Gastroesophageal sphincter (tissue), 4 donors: ENCODE results near the gene PHC2. TPM values are rescaled to one million over a fixed set of nuclear protein-coding genes. Genes with fewer than 3 reads are reported as not detected.
A peak's percentile ranks its signal among the peaks of the same experiment; 100 is the strongest.
"Not testable (repeated sequence)": the region's sequence is repeated elsewhere in the genome, so short reads cannot be mapped to it uniquely, and the experiment has no call there.

Source experiments
- ATAC-seq: fragments of 150-250 bp; one replicate; pipeline ENCODE4 v1.9.1; 2016; ENCODE audit warnings: mild to moderate bottlenecking, moderate library complexity
- H3K27ac ChIP-seq, 4 donors: fragments of 200-600 bp; sonication (generic) in 3 of 4; 1 replicate in 3 of 4; 2 replicates in 1 of 4; pipeline ENCODE4 v1.5.1; 2016 to 2019
- H3K27me3 ChIP-seq: fragments of 200-600 bp; sonication (generic); one replicate; pipeline ENCODE4 v1.5.1; 2019
- H3K36me3 ChIP-seq, 2 donors: fragments of 200-600 bp; sonication (generic); one replicate each; pipeline ENCODE4 v1.5.1; 2019; ENCODE audit warnings: control low read depth in 1 of 2
- H3K4me1 ChIP-seq, 3 donors: fragments of 200-600 bp; sonication (generic); 1 replicate in 2 of 3; 2 replicates in 1 of 3; pipeline ENCODE4 v1.5.1; 2016 to 2019; ENCODE audit warnings: control low read depth in 2 of 3
- H3K4me3 ChIP-seq, 2 donors: fragments of 200-600 bp; sonication (generic); one replicate each; pipeline ENCODE4 v1.5.1; 2019; ENCODE audit warnings: mild to moderate bottlenecking in 1 of 2, moderate library complexity in 1 of 2
- H3K9me3 ChIP-seq, 3 donors: fragments of 200-600 bp; sonication (generic); one replicate each; pipeline ENCODE4 v1.5.1; 2017 to 2019; ENCODE audit warnings: control low read depth in 2 of 3
- CTCF ChIP-seq, 4 experiments: fragments of 200-600 bp in 2 of 4; fragments of 450-650 bp in 2 of 4; sonication (generic) in 1 of 4; IDR thresholded peaks; one replicate each; pipeline ENCODE4 v1.5.1; 2017 to 2019; ENCODE audit warnings: antibody characterized with exemption in 4 of 4, mild to moderate bottlenecking in 2 of 4, moderate library complexity in 2 of 4
- EP300 ChIP-seq: sonication (generic); formaldehyde crosslinking; IDR thresholded peaks from one replicate; pipeline ENCODE4 v1.6.1; 2017; ENCODE audit warnings: antibody characterized with exemption, mild to moderate bottlenecking
- POLR2A ChIP-seq, 2 donors: fragments of 450-650 bp; IDR thresholded peaks; one replicate each; pipeline ENCODE4 v1.6.1; 2017; ENCODE audit warnings: antibody characterized with exemption in 2 of 2, mild to moderate bottlenecking in 2 of 2, moderate library complexity in 1 of 2
- POLR2AphosphoS5 ChIP-seq: sonication (generic); formaldehyde crosslinking; IDR thresholded peaks from one replicate; pipeline ENCODE4 v1.6.1; 2017; ENCODE audit warnings: antibody characterized with exemption
- WGBS, 2 donors: methylation state at CpG; one replicate each; pipeline ENCODE4 v1.1.5; 2018; ENCODE audit warnings: low coverage in 1 of 2; 5-methylcytosine and 5-hydroxymethylcytosine counted together
- total RNA-seq, 4 donors: library from RNA; depleted of rRNA; stranded (reverse); fragments of >200 nt; gene quantifications; one replicate each; pipeline ENCODE4 v1.1.0, GENCODE V29; 2016

Gene PHC2
- total RNA-seq, 4 donors from 2014 or later, result 99.8 to 223 (median 181) TPM

GRCh38 chr1:33310702-33311101, 120.2 kb downstream of the PHC2 start:
- no peak for TF ChIP-seq EP300
- TF ChIP-seq POLR2A (IDR thresholded peaks at IDR 0.05), result no peak
- no peak for TF ChIP-seq CTCF (IDR thresholded peaks at IDR 0.05)
- TF ChIP-seq POLR2AphosphoS5, result no peak
- Histone ChIP-seq H3K4me3 (no peak overlapping the region), H3K9me3 (no peaks in the 10 kb centered on the region), H3K4me1 (peaks cover 0 to 15% (median 9%) of the 10 kb centered on the region in 3 donors), H3K27me3 (peaks cover 12% of the 10 kb centered on the region), H3K36me3 (no peaks in the 10 kb centered on the region), H3K27ac (no peak overlapping the region)
- ATAC-seq, result no peak
- WGBS, 2 donors, result 91% methylated on average over 6 of the region's 8 CpGs; no CpG with 5 or more reads in 1 of the 2 donors

GRCh38 chr1:33309351-33309750, 121.5 kb downstream of the PHC2 start:
- not testable (repeated sequence) for H3K4me3 ChIP-seq, H3K9me3 ChIP-seq, ATAC-seq, H3K27ac ChIP-seq, H3K36me3 ChIP-seq
- no CpG with 5 or more reads among the region's 32 CpGs for WGBS, 2 donors
- H3K27me3 ChIP-seq, result peaks cover 12% of the 10 kb centered on the region
- H3K4me1 ChIP-seq, result peaks cover 0 to 15% (median 9%) of the 10 kb centered on the region in 3 donors

DNA sequence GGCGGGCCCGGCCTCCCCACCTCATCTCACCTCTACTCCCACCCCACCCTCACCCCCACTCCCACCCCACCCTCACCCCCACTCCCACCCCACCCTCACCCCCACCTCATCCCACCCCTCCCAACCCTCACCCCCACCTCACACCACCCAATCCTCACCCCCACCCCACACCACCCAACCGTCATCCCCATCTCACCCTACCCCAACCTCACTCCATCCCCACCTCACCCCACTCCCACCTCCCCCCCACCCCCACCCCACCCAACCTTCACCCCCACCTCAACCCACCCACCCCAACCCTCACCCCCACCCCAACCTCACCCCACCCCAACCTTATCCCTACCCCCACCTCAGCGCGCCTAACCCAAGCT, 123.4 kb downstream of the PHC2 start:
- WGBS, 2 donors, result no CpG with 5 or more reads among the region's 5 CpGs
- peaks cover 0 to 15% (median 9%) of the 10 kb centered on the region in 3 donors for H3K4me1 ChIP-seq
- H3K27me3 ChIP-seq, result peaks cover 12% of the 10 kb centered on the region
- no peak overlapping the region for H3K27ac ChIP-seq
- TF ChIP-seq POLR2AphosphoS5, result no peak
- no peak for TF ChIP-seq EP300
- no peak for TF ChIP-seq POLR2A (IDR thresholded peaks at IDR 0.05)
- TF ChIP-seq CTCF (IDR thresholded peaks at IDR 0.05), result no peak
- H3K9me3 ChIP-seq, result no peaks in the 10 kb centered on the region
- peak overlapping the region in 1 of 2 donors; percentile 44 for H3K4me3 ChIP-seq
- no peaks in the 10 kb centered on the region for H3K36me3 ChIP-seq
- ATAC-seq, result no peak

GRCh38 chr1:33306653-33307493, 124.0 kb downstream of the PHC2 start:
- H3K27ac ChIP-seq, result peak overlapping the region in 1 of 4 donors; percentile 3
- peaks cover 0 to 15% (median 9%) of the 10 kb centered on the region in 3 donors for H3K4me1 ChIP-seq
- peak; percentile 54 for ATAC-seq
- H3K9me3 ChIP-seq, result no peaks in the 10 kb centered on the region
- peaks cover 12% of the 10 kb centered on the region for H3K27me3 ChIP-seq
- peak in 1 of 4 experiments; percentile 12 for TF ChIP-seq CTCF (IDR thresholded peaks at IDR 0.05)
- TF ChIP-seq POLR2A (IDR thresholded peaks at IDR 0.05), result no peak
- H3K4me3 ChIP-seq, result peak overlapping the region in 1 of 2 donors; percentile 44
- WGBS, 2 donors, result no CpG with 5 or more reads among the region's 113 CpGs
- no peaks in the 10 kb centered on the region for H3K36me3 ChIP-seq

DNA sequence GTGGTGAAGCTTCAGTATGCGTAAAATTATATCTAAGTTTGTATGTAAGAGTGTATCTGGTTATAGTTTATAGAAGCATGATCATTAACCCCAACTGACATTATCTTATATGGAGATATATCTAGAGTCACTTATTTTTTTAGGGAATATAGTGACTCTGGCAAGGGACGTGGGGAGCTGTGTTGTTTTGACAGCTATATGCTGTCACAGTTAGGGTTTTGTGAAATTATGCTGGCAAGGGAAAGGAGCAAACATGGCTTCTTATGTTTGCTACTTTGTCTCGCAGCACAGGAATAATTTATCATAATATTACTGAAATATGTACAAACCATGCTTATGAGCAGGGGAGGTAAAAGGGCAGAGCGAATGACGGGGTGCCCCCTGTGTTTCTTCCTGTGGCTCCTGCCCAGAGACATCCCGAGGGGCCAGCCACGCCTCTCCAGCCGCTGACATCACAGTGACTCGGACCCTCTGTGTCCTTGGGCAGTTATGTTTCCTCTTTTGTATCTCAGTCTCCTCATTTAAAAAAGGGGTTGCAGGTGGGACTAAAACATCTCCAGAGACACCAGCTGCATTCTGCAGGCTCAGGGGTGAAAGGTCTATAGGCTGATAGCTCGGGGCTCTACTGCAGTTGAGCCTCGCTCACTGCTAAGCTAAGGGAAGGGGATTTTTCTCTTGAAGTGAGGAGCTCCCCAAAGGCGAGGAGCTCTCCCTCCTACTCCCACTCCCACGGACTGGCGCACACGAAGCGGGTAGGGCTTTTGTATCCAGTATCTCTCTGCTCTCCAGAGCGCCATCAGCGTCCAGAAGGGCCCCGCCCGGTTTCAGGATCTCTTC, 124.9 kb downstream of the PHC2 start:
- Histone ChIP-seq H3K27ac (peak overlapping the region in 1 of 4 donors; percentile 3), H3K4me3 (peak overlapping the region in 1 of 2 donors; percentile 44), H3K4me1 (peaks cover 0 to 23% (median 11%) of the 10 kb centered on the region in 3 donors), H3K9me3 (no peaks in the 10 kb centered on the region), H3K27me3 (peaks cover 12% of the 10 kb centered on the region), H3K36me3 (peaks cover 0 to 5% of the 10 kb centered on the region in 2 donors)
- no peak for TF ChIP-seq POLR2A (IDR thresholded peaks at IDR 0.05)
- no peak for TF ChIP-seq CTCF (IDR thresholded peaks at IDR 0.05)
- TF ChIP-seq EP300, result no peak
- TF ChIP-seq POLR2AphosphoS5, result no peak
- ATAC-seq, result no peak
- WGBS, 2 donors, result 60 to 79% methylated on average over 5 to 15 of the region's 20 CpGs
